ENCODE results near the gene CD81.
A peak's percentile ranks its signal among the peaks of the same experiment; 100 is the strongest.

CD81 gene

GRCh38 chr11:2409611-2410468, 32.7 kb downstream of the CD81 start:
- DNase-seq (ENCODE audit: low read depth) = peak; percentile 24
- TF ChIP-seq CTCF (conservative IDR thresholded peaks at IDR 0.05; ENCODE audit: low read depth, low read length) = no peak
- no peak overlapping the region for H3K4me3 ChIP-seq (ENCODE audit: low read depth, low read length)

- DNase-seq (ENCODE audit: low read depth) = no peak
- no peak for TF ChIP-seq CTCF (conservative IDR thresholded peaks at IDR 0.05; ENCODE audit: low read depth, low read length)
- H3K4me3 ChIP-seq (ENCODE audit: low read depth, low read length) = no peak overlapping the region
These were observed 33.5 kb downstream of the CD81 start for GRCh38 chr11:2410616-2411015.

DNA sequence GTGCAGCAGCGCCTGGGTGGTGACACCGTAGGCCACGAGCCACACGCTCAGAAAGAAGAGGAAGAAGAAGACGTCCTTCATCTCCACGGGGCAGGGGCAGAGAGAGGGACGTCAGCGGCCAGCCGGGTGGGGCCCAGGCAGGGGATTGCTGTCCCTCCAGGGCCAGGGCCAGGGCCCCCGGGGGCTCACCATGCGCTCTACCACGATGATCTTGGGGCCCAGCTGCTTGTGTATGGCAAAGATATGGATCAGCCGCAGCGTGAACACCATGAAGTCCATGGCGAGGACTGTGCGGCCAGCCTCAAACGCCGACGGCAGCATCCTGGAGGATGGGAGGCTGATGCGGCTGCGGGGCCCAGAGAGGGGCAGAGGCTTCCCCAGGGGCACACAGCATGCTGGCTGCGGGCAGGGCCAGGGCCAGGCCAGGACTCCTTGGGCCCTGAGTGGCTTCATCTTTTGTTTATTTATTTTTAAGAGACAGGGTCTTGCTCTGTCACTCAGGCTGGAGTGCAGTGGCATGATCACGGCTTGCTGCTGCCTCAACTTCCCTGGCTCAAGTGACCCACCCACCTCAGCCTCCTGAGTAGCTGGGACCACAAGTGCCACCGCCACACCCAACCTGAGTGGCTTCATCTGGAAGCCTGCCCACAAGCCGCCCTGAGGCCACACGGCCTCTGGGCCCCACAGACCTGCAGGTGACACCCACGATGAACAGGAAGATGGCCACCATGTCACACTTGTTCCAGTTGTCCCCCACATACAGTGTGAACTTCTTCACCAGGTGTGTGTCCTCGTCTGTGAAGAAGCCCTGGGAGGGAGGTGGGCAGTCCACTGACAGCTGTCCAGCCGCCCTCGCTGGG, 34.6 kb downstream of the CD81 start:
- no peak overlapping the region for H3K4me3 ChIP-seq (ENCODE audit: low read depth, low read length)
- TF ChIP-seq CTCF (conservative IDR thresholded peaks at IDR 0.05; ENCODE audit: low read depth, low read length) = no peak
- no peak for DNase-seq (ENCODE audit: low read depth)

- H3K4me3 ChIP-seq (ENCODE audit: low read depth, low read length) = no peak overlapping the region
- TF ChIP-seq CTCF (conservative IDR thresholded peaks at IDR 0.05; ENCODE audit: low read depth, low read length) = no peak
- DNase-seq (ENCODE audit: low read depth) = no peak
These were observed 35.2 kb downstream of the CD81 start for GRCh38 chr11:2412323-2412722.

DNA sequence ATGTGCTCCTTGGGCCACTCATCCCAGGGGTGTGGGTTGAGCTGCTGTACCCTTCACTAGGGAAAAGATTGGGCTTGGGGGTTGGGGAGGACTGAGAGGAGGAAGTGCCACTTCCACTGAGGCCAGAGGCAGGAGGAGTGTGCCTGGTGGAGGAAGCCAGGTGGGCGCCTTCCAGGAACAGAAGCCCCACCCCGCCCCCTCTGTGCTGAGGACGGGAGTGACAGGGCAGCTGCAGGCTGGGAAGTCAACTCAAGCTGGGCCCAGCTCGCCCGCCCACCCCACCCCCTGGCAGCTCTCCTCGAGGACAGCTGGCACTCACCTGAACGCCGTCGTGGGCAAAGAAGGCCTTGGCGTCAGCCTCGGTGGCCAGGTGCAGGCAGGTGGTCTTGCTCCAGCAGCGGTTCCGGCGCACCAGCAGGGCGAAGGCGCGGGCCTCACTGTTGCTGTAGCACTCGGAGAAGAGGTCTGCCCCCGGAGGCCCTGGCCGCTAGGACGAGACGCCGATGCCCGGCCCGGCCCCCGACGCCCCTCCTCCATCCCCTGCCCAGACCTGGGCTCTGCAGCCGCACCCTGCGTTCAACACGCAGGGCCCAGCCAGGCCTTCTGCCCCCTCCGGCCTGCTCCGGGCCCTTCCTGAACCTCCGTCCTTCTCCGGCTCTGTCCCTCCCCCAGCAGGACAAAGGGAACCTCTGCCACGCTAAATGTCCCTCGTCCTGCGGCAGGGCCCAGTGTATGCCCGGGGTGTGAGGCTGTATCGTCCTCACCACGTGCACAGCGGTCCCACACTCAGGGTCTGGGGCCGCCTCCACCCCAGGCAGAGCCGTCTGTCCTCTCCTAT, 36.9 kb downstream of the CD81 start:
- H3K4me3 ChIP-seq (ENCODE audit: low read depth, low read length) = no peak overlapping the region
- DNase-seq (ENCODE audit: low read depth) = no peak
- TF ChIP-seq CTCF (conservative IDR thresholded peaks at IDR 0.05; ENCODE audit: low read depth, low read length) = no peak

- no peak overlapping the region for H3K4me3 ChIP-seq (ENCODE audit: low read depth, low read length)
- DNase-seq (ENCODE audit: low read depth) = no peak
- no peak for TF ChIP-seq CTCF (conservative IDR thresholded peaks at IDR 0.05; ENCODE audit: low read depth, low read length)
These were observed 37.5 kb downstream of the CD81 start for GRCh38 chr11:2414616-2415015.

Data from choroid plexus epithelial cell (primary cell).